NB4 (cell line): ENCODE results near the gene DLG3.
"Not testable (repeated sequence)": the region's sequence is repeated elsewhere in the genome, so short reads cannot be mapped to it uniquely, and the experiment has no call there.

ENCODE experiments used
- DNase-seq: peaks from one replicate; pipeline ENCODE4 v3.0.0; 2010; ENCODE audit warnings: low read depth
- H3K4me3 ChIP-seq: one replicate; pipeline ENCODE4 v1.5.1; 2011; ENCODE audit warnings: mild to moderate bottlenecking, low read depth, low read length, moderate library complexity
- CTCF ChIP-seq: IDR thresholded peaks from one replicate; pipeline ENCODE4 v1.5.1; 2012; ENCODE audit warnings: low read depth, low read length
- MAX ChIP-seq: IDR thresholded peaks from 2 replicates; pipeline ENCODE4 v1.6.1; 2011; ENCODE audit warnings: low read depth, low read length
- MYC ChIP-seq: IDR thresholded peaks from 2 replicates; pipeline ENCODE4 v1.6.1; 2011; ENCODE audit warnings: low read depth, low read length
- POLR2A ChIP-seq: IDR thresholded peaks from 2 replicates; pipeline ENCODE4 v1.6.1; 2011; ENCODE audit warnings: mild to moderate bottlenecking; ENCODE audit not compliant: insufficient read length; ENCODE audit errors: extremely low read depth

DLG3 gene

GRCh38 chrX:70444326-70444945, at the start of gene DLG3:
Gene DLG3, plus strand, starts transcription at chrX:70444835. Its CDS starts 367 bp downstream, at chrX:70445202.
- no peak for TF ChIP-seq CTCF
- TF ChIP-seq MYC = no peak
- TF ChIP-seq POLR2A = no peak
- H3K4me3 ChIP-seq = no peak within 1 kb of the TSS
- DNase-seq = peak; percentile 22

- no peak for TF ChIP-seq POLR2A
- TF ChIP-seq MYC = no peak
- no peak for TF ChIP-seq CTCF
- TF ChIP-seq MAX = no peak
- H3K4me3 ChIP-seq = no peak overlapping the region
- peak; percentile 63 for DNase-seq
Observed at GRCh38 chrX:70398899-70399298, 45.7 kb upstream of the DLG3 start.

DNA sequence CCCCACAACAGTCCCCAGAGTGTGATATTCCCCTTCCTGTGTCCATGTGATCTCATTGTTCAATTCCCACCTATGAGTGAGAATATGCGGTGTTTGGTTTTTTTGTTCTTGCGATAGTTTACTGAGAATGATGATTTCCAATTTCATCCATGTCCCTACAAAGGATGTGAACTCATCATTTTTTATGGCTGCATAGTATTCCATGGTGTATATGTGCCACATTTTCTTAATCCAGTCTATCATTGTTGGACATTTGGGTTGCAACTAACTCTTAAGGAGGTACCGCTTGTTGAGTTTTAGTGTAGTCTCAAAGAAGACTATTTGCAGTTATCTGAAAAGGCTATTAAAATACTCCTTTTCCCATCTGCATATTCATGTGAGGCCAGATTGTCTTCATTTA, 44.5 kb upstream of the DLG3 start:
- not testable (repeated sequence) for DNase-seq, H3K4me3 ChIP-seq

DNA sequence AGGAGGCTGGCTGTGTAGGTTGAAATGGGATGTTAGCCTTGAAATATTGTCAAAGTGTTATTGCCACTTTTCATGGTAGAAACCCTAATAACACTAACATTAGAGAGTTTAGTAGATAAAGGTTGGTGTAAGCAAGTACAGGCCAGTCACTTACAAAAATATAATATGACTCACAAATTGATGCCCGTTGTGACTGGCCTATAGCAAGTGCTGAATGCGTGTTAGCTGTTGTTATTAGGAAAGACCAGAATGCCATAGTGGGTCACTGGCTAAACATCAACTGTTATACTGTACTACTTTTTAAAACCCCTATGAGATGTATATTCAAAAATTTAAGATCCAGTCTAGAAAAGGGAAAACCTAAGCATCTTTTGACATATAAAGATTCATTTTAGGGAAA, 41.9 kb upstream of the DLG3 start:
- TF ChIP-seq POLR2A (no peak), CTCF (no peak), MYC (no peak), MAX (no peak)
- DNase-seq = no peak
- no peak overlapping the region for H3K4me3 ChIP-seq

GRCh38 chrX:70405003-70405402, 39.6 kb upstream of the DLG3 start:
- no peak overlapping the region for H3K4me3 ChIP-seq
- DNase-seq = no peak
- TF ChIP-seq MAX (no peak), CTCF (no peak), POLR2A (no peak), MYC (no peak)

DNA sequence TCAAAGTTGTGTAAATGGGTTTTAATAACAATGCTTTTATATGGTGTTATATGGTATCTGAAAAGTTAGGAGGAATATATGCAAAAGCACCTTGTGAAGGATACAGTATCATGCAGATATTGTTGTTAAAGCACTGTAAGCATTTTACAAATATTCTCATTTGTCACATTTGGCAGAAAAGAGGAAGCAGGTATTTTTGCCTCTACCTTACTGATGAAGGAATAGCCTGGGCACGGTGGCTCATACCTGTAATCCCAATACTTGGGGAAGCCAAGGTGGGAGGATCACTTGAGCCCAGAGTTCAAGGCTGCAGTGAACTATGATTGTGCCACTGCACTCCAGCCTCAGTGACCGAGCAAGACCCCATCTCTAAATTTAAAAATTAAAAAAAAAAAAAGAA, 33.7 kb upstream of the DLG3 start:
- H3K4me3 ChIP-seq = no peak overlapping the region
- no peak for TF ChIP-seq MYC
- no peak for TF ChIP-seq MAX
- TF ChIP-seq CTCF = no peak
- TF ChIP-seq POLR2A = no peak
- no peak for DNase-seq

DNA sequence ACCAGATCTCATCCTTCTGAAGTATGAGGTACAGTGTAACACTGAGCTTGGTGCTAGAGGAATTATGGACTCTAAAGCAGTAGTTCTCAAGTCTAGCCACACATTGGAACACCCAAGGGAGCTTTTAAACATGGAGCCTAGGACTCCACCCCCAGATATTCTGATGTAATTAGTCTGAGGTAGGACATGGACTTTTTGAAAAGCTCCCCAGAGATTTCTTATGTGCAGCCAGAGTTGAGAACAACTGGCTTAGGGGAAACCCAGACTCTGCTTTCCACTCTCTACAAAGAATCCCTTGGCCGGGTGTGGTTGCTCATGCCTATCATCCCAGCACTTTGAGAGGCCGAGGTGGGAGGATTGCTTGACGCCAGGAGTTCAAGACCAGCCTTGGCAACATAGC, 33.2 kb upstream of the DLG3 start:
- H3K4me3 ChIP-seq = no peak overlapping the region
- peak; percentile 16 for DNase-seq

More for the DNA sequence above, 33.2 kb upstream of the DLG3 start:
- TF ChIP-seq POLR2A (no peak), CTCF (no peak), MAX (no peak), MYC (no peak)
